ENCODE measurements around the gene GRB2.

DNA sequence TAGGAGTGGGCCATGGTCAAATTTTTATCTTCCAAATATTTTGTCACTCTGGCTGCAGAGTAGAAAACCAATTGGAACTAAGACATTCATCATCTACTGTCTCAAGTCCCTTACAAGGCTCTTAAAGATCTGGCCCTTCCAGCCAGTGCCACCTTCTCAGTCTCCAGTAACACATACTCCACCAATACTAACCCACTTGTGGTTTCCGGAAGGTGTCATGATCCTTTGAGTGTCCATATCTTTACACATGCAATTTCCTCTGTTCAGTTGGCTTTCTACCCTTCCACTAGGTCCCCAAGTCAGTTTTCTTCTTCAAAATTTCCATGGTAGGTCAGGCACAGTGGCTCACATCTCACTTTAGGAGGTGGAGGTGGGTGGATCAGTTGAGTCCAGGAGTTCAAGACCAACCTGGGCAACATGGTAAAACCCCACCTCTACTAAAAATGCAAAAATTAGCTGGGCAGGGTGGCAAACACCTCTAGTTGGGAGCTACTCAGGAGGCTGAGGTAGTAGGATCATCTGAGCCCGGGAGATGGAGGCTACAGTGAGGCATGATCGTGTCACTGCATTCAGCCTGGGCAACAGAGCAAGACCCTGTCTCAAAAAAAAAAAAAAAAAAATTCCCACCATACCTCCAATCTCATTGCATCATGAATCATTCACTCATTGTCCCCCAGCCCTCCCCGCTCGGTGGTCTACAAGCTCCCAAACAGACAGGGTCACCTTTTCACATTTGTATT, 6.0 kb upstream of the GRB2 start:
- TF ChIP-seq HDGF (IDR thresholded peaks at IDR 0.05; ENCODE audit: borderline replicate concordance) (no peak), SP1 (IDR thresholded peaks at IDR 0.05) (no peak), FOXK2 (IDR thresholded peaks at IDR 0.05) (no peak), TARDBP (IDR thresholded peaks at IDR 0.05) (no peak), ELF4 (IDR thresholded peaks at IDR 0.05) (no peak), BHLHE40 (IDR thresholded peaks at IDR 0.05; ENCODE audit: borderline replicate concordance) (no peak), NFRKB (IDR thresholded peaks at IDR 0.05) (no peak), ZNF384 (IDR thresholded peaks at IDR 0.05) (no peak), FOXM1 (IDR thresholded peaks at IDR 0.05; ENCODE audit: borderline replicate concordance) (no peak), ARNT (IDR thresholded peaks at IDR 0.05) (no peak), SUZ12 (IDR thresholded peaks at IDR 0.05) (no peak), CTBP1 (IDR thresholded peaks at IDR 0.05; ENCODE audit: borderline replicate concordance) (no peak)
- TF ChIP-seq, protein P1, sequence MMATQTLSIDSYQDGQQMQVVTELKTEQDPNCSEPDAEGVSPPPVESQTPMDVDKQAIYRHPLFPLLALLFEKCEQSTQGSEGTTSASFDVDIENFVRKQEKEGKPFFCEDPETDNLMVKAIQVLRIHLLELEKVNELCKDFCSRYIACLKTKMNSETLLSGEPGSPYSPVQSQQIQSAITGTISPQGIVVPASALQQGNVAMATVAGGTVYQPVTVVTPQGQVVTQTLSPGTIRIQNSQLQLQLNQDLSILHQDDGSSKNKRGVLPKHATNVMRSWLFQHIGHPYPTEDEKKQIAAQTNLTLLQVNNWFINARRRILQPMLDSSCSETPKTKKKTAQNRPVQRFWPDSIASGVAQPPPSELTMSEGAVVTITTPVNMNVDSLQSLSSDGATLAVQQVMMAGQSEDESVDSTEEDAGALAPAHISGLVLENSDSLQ (IDR thresholded peaks at IDR 0.05) = no peak
